GM19239 (cell line): ENCODE measurements around the gene SND1.
"Not testable (repeated sequence)": the region's sequence is repeated elsewhere in the genome, so short reads cannot be mapped to it uniquely, and the experiment has no call there.

Experiments
- DNase-seq: peaks from one replicate; pipeline ENCODE4 v3.0.0; 2011; ENCODE audit warnings: low spot score; ENCODE audit not compliant: insufficient read length
- FAIRE-seq: peaks from 2 replicates; lab custom pipeline; 2011; peaks lifted over from hg19 to GRCh38; lab: Jason Lieb, UNC

The SND1 gene

GRCh38 chr7:127817466-127817865, 165.5 kb downstream of the SND1 start:
- DNase-seq (no peak), FAIRE-seq (no peak)

GRCh38 chr7:127818306-127818705, 166.3 kb downstream of the SND1 start:
- DNase-seq (no peak), FAIRE-seq (no peak)

- FAIRE-seq (peak; percentile 76), DNase-seq (no peak)
Observed at GRCh38 chr7:127819975-127820731, 168.2 kb downstream of the SND1 start.

- no peak for DNase-seq
- FAIRE-seq = no peak
Observed at GRCh38 chr7:127820732-127821085, 168.7 kb downstream of the SND1 start.

- no peak for FAIRE-seq
- no peak for DNase-seq
Observed at GRCh38 chr7:127821146-127821545, 169.2 kb downstream of the SND1 start.

- FAIRE-seq (peak; percentile 54), DNase-seq (no peak)
Observed at GRCh38 chr7:127822822-127823508, 171.0 kb downstream of the SND1 start.

GRCh38 chr7:127824682-127825081, 172.7 kb downstream of the SND1 start:
- FAIRE-seq (no peak), DNase-seq (no peak)

- peak; percentile 40 for FAIRE-seq
- DNase-seq = no peak
Observed at GRCh38 chr7:127828843-127829500, 177.0 kb downstream of the SND1 start.

GRCh38 chr7:127831318-127832219, 179.6 kb downstream of the SND1 start:
- FAIRE-seq (no peak), DNase-seq (no peak)

GRCh38 chr7:127832592-127832991, 180.6 kb downstream of the SND1 start:
- DNase-seq = no peak
- FAIRE-seq = no peak

- FAIRE-seq = no peak
- DNase-seq = no peak
Observed at GRCh38 chr7:127833641-127834040, 181.6 kb downstream of the SND1 start.

GRCh38 chr7:127835679-127836078, 183.7 kb downstream of the SND1 start:
- DNase-seq = no peak
- no peak for FAIRE-seq

- not testable (repeated sequence) for DNase-seq, FAIRE-seq
Observed at GRCh38 chr7:127837816-127838410, 185.9 kb downstream of the SND1 start.

GRCh38 chr7:127838816-127839415, 186.9 kb downstream of the SND1 start:
- FAIRE-seq (peak; percentile 26), DNase-seq (no peak)

- no peak for FAIRE-seq
- no peak for DNase-seq
Observed at GRCh38 chr7:127840226-127840951, 188.4 kb downstream of the SND1 start.

GRCh38 chr7:127844165-127844564, 192.2 kb downstream of the SND1 start:
- no peak for DNase-seq
- no peak for FAIRE-seq

GRCh38 chr7:127844707-127845331, 192.8 kb downstream of the SND1 start:
- DNase-seq (no peak), FAIRE-seq (no peak)

GRCh38 chr7:127845522-127846214, 193.7 kb downstream of the SND1 start:
- DNase-seq = no peak
- FAIRE-seq = no peak
